IMR-90 (cell line): Measurements from ENCODE around the gene FRAS1. TPM values are rescaled to one million over a fixed set of nuclear protein-coding genes. Genes with fewer than 3 reads are reported as not detected.

Experiments used
- ATAC-seq: fragments of 200-7000 bp; cut with Tn5 transposase; 2 replicates; pipeline ENCODE4 v1.9.1; 2020; ENCODE audit warnings: low read depth, mild to moderate bottlenecking, moderate library complexity
- BruUV-seq: library from RNA; stranded (reverse); fragments of 400-500 nt; replicated peaks from 2 replicates; lab custom pipeline; 2021; lab: Mats Ljungman, UMichigan
- CTCF ChIA-PET: fragments of 300-600 bp; formaldehyde crosslinking; extraction: SDS; loops from one replicate; lab custom pipeline; 2021; ENCODE audit warnings: antibody characterized with exemption; lab: Yijun Ruan, JAX
- POLR2A ChIA-PET: fragments of 300-600 bp; sonication (Branson Sonifier 250); formaldehyde crosslinking; loops from one replicate; lab custom pipeline; 2022; ENCODE audit warnings: antibody characterized with exemption; ENCODE audit not compliant: unreplicated experiment; lab: Charles Lee
- DNase-seq: peaks from one replicate; pipeline ENCODE4 v3.0.0; 2013
- H2AFZ ChIP-seq: replicated peaks from 2 replicates; pipeline ENCODE3; 2013; ENCODE audit warnings: low read length, mild to moderate bottlenecking; ENCODE audit not compliant: poor library complexity
- H2AK5ac ChIP-seq: 2 replicates; pipeline ENCODE4 v1.6.1; 2013; ENCODE audit warnings: low read depth, low read length, inconsistent platforms
- H2AK9ac ChIP-seq: replicated peaks from 2 replicates; pipeline ENCODE3; 2013; ENCODE audit warnings: mild to moderate bottlenecking, low read depth, low read length, moderate library complexity; ENCODE audit not compliant: poor library complexity
- H2BK120ac ChIP-seq: 2 replicates; pipeline ENCODE4 v1.6.1; 2013; ENCODE audit warnings: low read depth, low read length, inconsistent platforms
- H2BK15ac ChIP-seq: 3 replicates; pipeline ENCODE4 v1.6.1; 2013; ENCODE audit warnings: low read depth, low read length, inconsistent platforms
- H2BK20ac ChIP-seq: 2 replicates; pipeline ENCODE4 v1.6.1; 2013; ENCODE audit warnings: low read depth, mild to moderate bottlenecking, inconsistent platforms, low read length, moderate library complexity
- H2BK5ac ChIP-seq: 2 replicates; pipeline ENCODE4 v1.6.1; 2013; ENCODE audit warnings: mild to moderate bottlenecking, low read depth, low read length, inconsistent platforms; ENCODE audit not compliant: poor library complexity, severe bottlenecking
- H3K14ac ChIP-seq: replicated peaks from 2 replicates; pipeline ENCODE4 v1.6.1; 2013; ENCODE audit warnings: low read depth, low read length, inconsistent platforms
- H3K18ac ChIP-seq: 2 replicates; pipeline ENCODE4 v1.6.1; 2013; ENCODE audit warnings: low read depth, low read length, control low read depth
- H3K23ac ChIP-seq: 2 replicates; pipeline ENCODE4 v1.6.1; 2013; ENCODE audit warnings: low read depth, low read length, inconsistent platforms
- H3K27ac ChIP-seq: 2 replicates; pipeline ENCODE4 v1.5.1; 2013; ENCODE audit warnings: mild to moderate bottlenecking, control low read depth, low read length; ENCODE audit not compliant: insufficient read depth
- H3K27me3 ChIP-seq: 2 replicates; pipeline ENCODE4 v1.6.1; 2013; ENCODE audit warnings: low read length; ENCODE audit not compliant: control insufficient read depth, insufficient read depth
- H3K36me3 ChIP-seq: 2 replicates; pipeline ENCODE4 v1.6.1; 2013; ENCODE audit warnings: low read length, mixed read lengths; ENCODE audit not compliant: control insufficient read depth, insufficient read depth
- H3K4ac ChIP-seq: 2 replicates; pipeline ENCODE4 v1.6.1; 2013; ENCODE audit warnings: low read depth, low read length, inconsistent platforms
- H3K4me1 ChIP-seq: 2 replicates; pipeline ENCODE4 v1.6.1; 2013; ENCODE audit warnings: low read length, mixed read lengths; ENCODE audit not compliant: control insufficient read depth, insufficient read depth
- H3K4me2 ChIP-seq: 2 replicates; pipeline ENCODE4 v1.6.1; 2013; ENCODE audit warnings: low read depth, mild to moderate bottlenecking, control low read depth, low read length, moderate library complexity
- H3K4me3 ChIP-seq: 2 replicates; pipeline ENCODE4 v1.5.1; 2013; ENCODE audit warnings: low read depth, mild to moderate bottlenecking, control low read depth, low read length, moderate library complexity; ENCODE audit not compliant: insufficient read depth
- H3K56ac ChIP-seq: 2 replicates; pipeline ENCODE4 v1.6.1; 2013; ENCODE audit warnings: low read length, inconsistent platforms; ENCODE audit not compliant: insufficient read depth; ENCODE audit errors: extremely low read depth
- H3K79me1 ChIP-seq, 2 experiments: 2 replicates each; pipeline ENCODE4 v1.6.1; 2013; ENCODE audit warnings: low read length in 2 of 2, inconsistent platforms in 1 of 2, low read depth in 1 of 2
- H3K9ac ChIP-seq: 2 replicates; pipeline ENCODE4 v1.6.1; 2013; ENCODE audit warnings: low read depth, low read length, control low read depth
- H3K9me1 ChIP-seq: 2 replicates; pipeline ENCODE4 v1.6.1; 2013; ENCODE audit warnings: low read length, inconsistent platforms; ENCODE audit not compliant: insufficient read depth
- H3K9me3 ChIP-seq: 2 replicates; pipeline ENCODE4 v1.6.1; 2013; ENCODE audit warnings: low read length; ENCODE audit not compliant: control insufficient read depth, insufficient read depth
- H4K20me1 ChIP-seq: 2 replicates; pipeline ENCODE4 v1.6.1; 2013; ENCODE audit warnings: low read length, inconsistent platforms; ENCODE audit not compliant: insufficient read depth
- H4K5ac ChIP-seq: 2 replicates; pipeline ENCODE4 v1.6.1; 2013; ENCODE audit warnings: mild to moderate bottlenecking, low read depth, low read length, control low read depth
- H4K8ac ChIP-seq, 2 experiments: 2 replicates each; pipeline ENCODE4 v1.6.1; 2013; ENCODE audit warnings: low read depth in 2 of 2, low read length in 2 of 2, control low read depth in 1 of 2, inconsistent platforms in 1 of 2
- H4K91ac ChIP-seq: 2 replicates; pipeline ENCODE4 v1.6.1; 2013; ENCODE audit warnings: low read depth, low read length, inconsistent platforms; ENCODE audit not compliant: insufficient read depth
- BHLHE40 ChIP-seq: fragments of 150-350 bp; IDR thresholded peaks from 2 replicates; pipeline ENCODE4 v1.6.1; 2016; ENCODE audit warnings: mild to moderate bottlenecking, low read depth, low read length
- CEBPB ChIP-seq: IDR thresholded peaks from 2 replicates; pipeline ENCODE4 v1.6.1; 2012; ENCODE audit warnings: low read depth, low read length, improper control_type of control experiment
- CHD1 ChIP-seq: IDR thresholded peaks from 2 replicates; pipeline ENCODE4 v1.6.1; 2012; ENCODE audit warnings: low read depth, low read length, improper control_type of control experiment
- FOS ChIP-seq: fragments of 150-350 bp; IDR thresholded peaks from 2 replicates; pipeline ENCODE4 v1.6.1; 2016; ENCODE audit warnings: low read depth, low read length
- MAFK ChIP-seq: IDR thresholded peaks from 2 replicates; pipeline ENCODE4 v1.6.1; 2012; ENCODE audit warnings: low read depth, low read length, improper control_type of control experiment
- MAZ ChIP-seq: IDR thresholded peaks from 2 replicates; pipeline ENCODE4 v1.6.1; 2012; ENCODE audit warnings: low read depth, mild to moderate bottlenecking, low read length, improper control_type of control experiment, moderate library complexity, borderline replicate concordance
- MXI1 ChIP-seq: IDR thresholded peaks from 2 replicates; pipeline ENCODE4 v1.6.1; 2012; ENCODE audit warnings: low read depth, mild to moderate bottlenecking, low read length, moderate library complexity, borderline replicate concordance
- NFE2L2 ChIP-seq: fragments of 150-350 bp; IDR thresholded peaks from 2 replicates; pipeline ENCODE4 v1.6.1; 2016; ENCODE audit warnings: low read depth, mild to moderate bottlenecking, low read length
- POLR2A ChIP-seq: IDR thresholded peaks from 2 replicates; pipeline ENCODE4 v1.6.1; 2012; ENCODE audit warnings: mild to moderate bottlenecking, low read depth, low read length
- RAD21 ChIP-seq: IDR thresholded peaks from 2 replicates; pipeline ENCODE4 v1.6.1; 2012; ENCODE audit warnings: low read length, improper control_type of control experiment
- RCOR1 ChIP-seq: IDR thresholded peaks from 2 replicates; pipeline ENCODE4 v1.6.1; 2012; ENCODE audit warnings: mild to moderate bottlenecking, low read length, improper control_type of control experiment; ENCODE audit not compliant: insufficient replicate concordance
- RFX5 ChIP-seq: IDR thresholded peaks from 2 replicates; pipeline ENCODE4 v1.8.0; 2012; ENCODE audit warnings: low read depth, mild to moderate bottlenecking, low read length, moderate library complexity
- SMC3 ChIP-seq: fragments of 150-350 bp; IDR thresholded peaks from 2 replicates; pipeline ENCODE4 v1.6.1; 2016; ENCODE audit warnings: low read depth, mild to moderate bottlenecking, antibody characterized with exemption, low read length, moderate library complexity
- WGBS, 2 experiments: methylation state at CpG; one replicate each; pipeline versions ENCODE4 v1.1.5 to v1.1.7; 2013; ENCODE audit warnings: missing lambda C conversion rate in 2 of 2; ENCODE audit not compliant: insufficient read length in 1 of 2; ENCODE audit errors: extremely low coverage in 2 of 2; 5-methylcytosine and 5-hydroxymethylcytosine counted together
- dilution Hi-C: fragments of 300-500 bp; cut with HindIII; formaldehyde crosslinking; loops from one replicate; pipeline ENCODE4 v1.14.3; 2018; ENCODE audit warnings: low sequenced_read_pairs; ENCODE audit not compliant: unreplicated experiment
- in situ Hi-C: fragments of 300-500 bp; cut with MboI; formaldehyde crosslinking; loops from 3 replicates; pipeline ENCODE4 v1.14.3; 2019; ENCODE audit warnings: low sequenced_read_pairs, inconsistent platforms, mixed read lengths
- intact Hi-C: fragments of 100-400 bp; cut with micrococcal nuclease; formaldehyde crosslinking; loops from 2 replicates; pipeline ENCODE4 v1.10.0; 2022
- polyA plus RNA-seq, 3 experiments: library from polyadenylated mRNA; depleted of rRNA; stranded (reverse); fragments of >200 nt; gene quantifications; 2 replicates each; pipeline ENCODE4 v1.2.3, GENCODE V29; 2012; ENCODE audit warnings: low replicate concordance in 1 of 3
- total RNA-seq: library from RNA; depleted of rRNA; stranded (reverse); fragments of >200 nt; gene quantifications from 2 replicates; pipeline ENCODE4 v1.2.3, GENCODE V29; 2012
- TF ChIP-seq, protein P1 (sequence below): fragments of 150-350 bp; IDR thresholded peaks from 2 replicates; pipeline ENCODE4 v1.6.1; 2017; ENCODE audit warnings: mild to moderate bottlenecking, antibody characterized with exemption, low read length, low read depth
- TF ChIP-seq, protein P2 (sequence below): conservative IDR thresholded peaks from 2 replicates; pipeline ENCODE4 v1.5.1; 2012; ENCODE audit warnings: mild to moderate bottlenecking, low read depth, low read length, improper control_type of control experiment
- TF ChIP-seq, protein P3 (sequence below): fragments of 150-350 bp; IDR thresholded peaks from 2 replicates; pipeline ENCODE4 v1.6.1; 2016; ENCODE audit warnings: low read depth, mild to moderate bottlenecking, low read length, moderate library complexity, borderline replicate concordance

The FRAS1 gene
- total and polyA plus RNA-seq, 2 of the 4 experiments (the other 2 are of a cell fraction): under 0.01 to 0.03 TPM

DNA sequence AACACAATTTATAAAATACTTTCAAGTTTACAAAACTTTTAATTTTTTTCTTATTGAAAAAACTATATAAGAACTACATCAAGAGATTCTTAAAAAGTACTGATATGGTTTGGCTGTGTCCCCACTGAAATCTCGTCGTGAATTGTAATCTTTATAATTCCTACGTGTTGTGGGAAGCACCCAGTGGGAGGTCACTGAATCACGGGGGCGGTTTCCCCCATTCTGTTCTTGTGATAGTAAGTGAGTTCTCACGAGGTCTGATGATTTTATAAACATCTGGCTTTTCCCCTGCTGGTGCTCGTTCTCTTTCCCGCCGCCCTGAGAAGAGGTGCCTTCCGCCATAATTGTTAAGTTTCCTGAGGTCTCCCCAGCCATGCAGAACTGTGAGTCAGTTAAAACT lies 88.5 kb downstream of the FRAS1 start:
- no peak overlapping the region for H2BK20ac ChIP-seq
- H2BK5ac ChIP-seq: no peak overlapping the region
- intact Hi-C loops (no loop called here), in situ Hi-C loops (no loop called here), dilution Hi-C loops (no loop called here)
- no peak overlapping the region for H2AK5ac ChIP-seq
- no peak overlapping the region for H3K4me3 ChIP-seq
- no peak overlapping the region for H3K23ac ChIP-seq
- no peak overlapping the region for H3K27ac ChIP-seq
- no peak overlapping the region for H3K14ac ChIP-seq
- CTCF ChIA-PET: no interaction called here
- no peaks in the 10 kb centered on the region for H3K36me3 ChIP-seq
- no peak overlapping the region for H2AK9ac ChIP-seq
- no peak for TF ChIP-seq MXI1
- TF ChIP-seq RAD21: no peak
- no peak for TF ChIP-seq RFX5
- no peak for TF ChIP-seq CEBPB
- no peak for TF ChIP-seq FOS
- TF ChIP-seq, protein P1, sequence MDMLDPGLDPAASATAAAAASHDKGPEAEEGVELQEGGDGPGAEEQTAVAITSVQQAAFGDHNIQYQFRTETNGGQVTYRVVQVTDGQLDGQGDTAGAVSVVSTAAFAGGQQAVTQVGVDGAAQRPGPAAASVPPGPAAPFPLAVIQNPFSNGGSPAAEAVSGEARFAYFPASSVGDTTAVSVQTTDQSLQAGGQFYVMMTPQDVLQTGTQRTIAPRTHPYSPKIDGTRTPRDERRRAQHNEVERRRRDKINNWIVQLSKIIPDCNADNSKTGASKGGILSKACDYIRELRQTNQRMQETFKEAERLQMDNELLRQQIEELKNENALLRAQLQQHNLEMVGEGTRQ: no peak
- TF ChIP-seq RCOR1: no peak
- TF ChIP-seq SMC3: no peak
- no peak for TF ChIP-seq CHD1
- TF ChIP-seq POLR2A: no peak
- TF ChIP-seq, protein P2, sequence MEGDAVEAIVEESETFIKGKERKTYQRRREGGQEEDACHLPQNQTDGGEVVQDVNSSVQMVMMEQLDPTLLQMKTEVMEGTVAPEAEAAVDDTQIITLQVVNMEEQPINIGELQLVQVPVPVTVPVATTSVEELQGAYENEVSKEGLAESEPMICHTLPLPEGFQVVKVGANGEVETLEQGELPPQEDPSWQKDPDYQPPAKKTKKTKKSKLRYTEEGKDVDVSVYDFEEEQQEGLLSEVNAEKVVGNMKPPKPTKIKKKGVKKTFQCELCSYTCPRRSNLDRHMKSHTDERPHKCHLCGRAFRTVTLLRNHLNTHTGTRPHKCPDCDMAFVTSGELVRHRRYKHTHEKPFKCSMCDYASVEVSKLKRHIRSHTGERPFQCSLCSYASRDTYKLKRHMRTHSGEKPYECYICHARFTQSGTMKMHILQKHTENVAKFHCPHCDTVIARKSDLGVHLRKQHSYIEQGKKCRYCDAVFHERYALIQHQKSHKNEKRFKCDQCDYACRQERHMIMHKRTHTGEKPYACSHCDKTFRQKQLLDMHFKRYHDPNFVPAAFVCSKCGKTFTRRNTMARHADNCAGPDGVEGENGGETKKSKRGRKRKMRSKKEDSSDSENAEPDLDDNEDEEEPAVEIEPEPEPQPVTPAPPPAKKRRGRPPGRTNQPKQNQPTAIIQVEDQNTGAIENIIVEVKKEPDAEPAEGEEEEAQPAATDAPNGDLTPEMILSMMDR: no peak
- TF ChIP-seq MAFK: no peak
- TF ChIP-seq NFE2L2: no peak
- TF ChIP-seq MAZ: no peak
- no peak for TF ChIP-seq BHLHE40
- TF ChIP-seq, protein P3, sequence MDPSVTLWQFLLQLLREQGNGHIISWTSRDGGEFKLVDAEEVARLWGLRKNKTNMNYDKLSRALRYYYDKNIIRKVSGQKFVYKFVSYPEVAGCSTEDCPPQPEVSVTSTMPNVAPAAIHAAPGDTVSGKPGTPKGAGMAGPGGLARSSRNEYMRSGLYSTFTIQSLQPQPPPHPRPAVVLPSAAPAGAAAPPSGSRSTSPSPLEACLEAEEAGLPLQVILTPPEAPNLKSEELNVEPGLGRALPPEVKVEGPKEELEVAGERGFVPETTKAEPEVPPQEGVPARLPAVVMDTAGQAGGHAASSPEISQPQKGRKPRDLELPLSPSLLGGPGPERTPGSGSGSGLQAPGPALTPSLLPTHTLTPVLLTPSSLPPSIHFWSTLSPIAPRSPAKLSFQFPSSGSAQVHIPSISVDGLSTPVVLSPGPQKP: no peak
- H4K8ac ChIP-seq: no peak overlapping the region
- no peak overlapping the region for H3K4me2 ChIP-seq
- no peak overlapping the region for H2AFZ ChIP-seq
- no peaks in the 10 kb centered on the region for H3K4me1 ChIP-seq
- peaks cover 2% of the 10 kb centered on the region; the same call in 1 of the 2 replicates for H3K9me1 ChIP-seq
- H2BK15ac ChIP-seq: no peak overlapping the region
- no peaks in the 10 kb centered on the region for H3K79me1 ChIP-seq
- H4K20me1 ChIP-seq: no peaks in the 10 kb centered on the region
- H2BK120ac ChIP-seq: no peak overlapping the region
- H4K91ac ChIP-seq: no peak overlapping the region
- DNase-seq (no peak), ATAC-seq (no peak)
- WGBS, 2 experiments: no CpG with 5 or more reads among the region's 10 CpGs
- no peak overlapping the region for H4K5ac ChIP-seq
- no peaks in the 10 kb centered on the region for H3K9me3 ChIP-seq
- H3K27me3 ChIP-seq: no peaks in the 10 kb centered on the region
- POLR2A ChIA-PET: no interaction called here
- BruUV-seq: no TSS peak
- H3K18ac ChIP-seq: no peak overlapping the region
- no peak overlapping the region for H3K56ac ChIP-seq
- H3K4ac ChIP-seq: no peak overlapping the region
- H3K9ac ChIP-seq: no peak overlapping the region
